Activated CD8-positive, alpha-beta memory T cell treated with anti-CD3 and anti-CD28 coated beads, Interleukin-2, amount 50 U/mL, for 48 hours (primary cell): ENCODE results near the gene WDR44.
"Not testable (repeated sequence)": the region's sequence is repeated elsewhere in the genome, so short reads cannot be mapped to it uniquely, and the experiment has no call there.

ENCODE experiments used
- DNase-seq: peaks from one replicate; pipeline ENCODE4 v3.0.0-alpha.2; 2020

Gene WDR44

DNA sequence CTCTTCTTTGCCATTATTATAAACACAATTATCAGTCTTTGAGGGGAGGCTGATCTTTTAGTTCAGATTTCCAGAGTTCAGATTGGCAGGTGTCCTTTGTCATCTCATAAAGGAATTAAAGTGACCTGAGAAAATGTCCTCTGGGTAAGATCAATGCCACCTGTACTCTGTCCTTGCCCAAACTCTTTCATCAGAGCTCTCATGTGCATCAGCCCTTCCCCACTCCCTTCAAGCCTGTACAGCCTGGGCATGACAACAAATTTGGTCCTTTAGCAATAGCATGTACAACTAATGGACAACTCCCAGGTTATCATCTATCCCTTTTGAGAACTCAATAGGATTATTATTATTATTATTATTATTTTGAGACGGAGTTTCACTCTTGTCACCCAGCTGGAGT is 140.8 kb downstream of the WDR44 start:
- not testable (repeated sequence) for DNase-seq

DNA sequence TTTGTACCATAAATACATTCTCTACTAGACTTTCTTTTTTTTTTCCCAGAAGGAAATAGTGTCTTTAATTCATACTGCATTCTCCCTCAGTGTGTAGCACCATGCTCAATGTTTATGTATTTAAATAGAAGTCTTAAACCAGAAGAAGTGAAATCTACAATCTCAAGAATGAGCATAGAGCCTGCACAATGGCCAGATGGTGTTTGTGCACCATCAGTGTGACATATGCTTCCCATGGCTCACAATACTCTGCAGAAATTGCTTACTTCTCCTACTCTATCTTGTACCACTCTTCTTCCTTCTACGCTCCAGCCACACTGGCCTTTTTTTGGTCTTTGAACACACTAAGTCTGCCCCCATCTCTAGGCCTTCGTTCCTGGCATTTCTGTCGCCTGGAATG is 147.1 kb downstream of the WDR44 start:
- no peak for DNase-seq

DNA sequence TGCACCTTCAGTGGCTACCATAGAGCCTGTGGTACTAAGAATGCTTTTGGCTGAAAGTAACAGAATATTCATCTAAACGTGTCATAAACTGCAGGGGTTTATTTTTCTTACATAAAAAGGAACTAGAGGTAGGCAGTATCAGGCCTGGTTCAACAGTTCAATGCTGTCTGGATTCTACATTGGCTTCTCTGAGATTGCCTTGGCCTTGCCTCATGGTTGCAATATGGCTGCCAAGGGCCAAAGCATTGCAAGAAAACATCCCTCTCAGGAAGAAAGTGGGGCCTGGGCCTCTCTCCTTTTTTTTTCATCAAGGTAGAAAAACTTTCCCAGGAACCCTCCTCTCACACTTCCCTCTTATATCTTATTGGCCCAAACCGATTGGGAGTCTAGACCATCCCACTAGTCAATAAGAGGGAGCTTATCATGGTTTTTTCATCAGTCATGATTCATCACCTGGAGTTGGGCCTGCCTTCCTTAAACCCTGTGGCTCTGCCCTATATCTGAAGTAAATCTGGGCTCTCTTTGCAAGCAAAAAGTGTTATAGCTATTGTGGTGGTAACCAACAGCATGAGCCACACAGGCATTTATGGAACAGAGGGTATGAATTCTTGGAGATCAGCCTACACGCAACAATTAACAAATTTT is 147.9 kb downstream of the WDR44 start:
- no peak for DNase-seq

DNA sequence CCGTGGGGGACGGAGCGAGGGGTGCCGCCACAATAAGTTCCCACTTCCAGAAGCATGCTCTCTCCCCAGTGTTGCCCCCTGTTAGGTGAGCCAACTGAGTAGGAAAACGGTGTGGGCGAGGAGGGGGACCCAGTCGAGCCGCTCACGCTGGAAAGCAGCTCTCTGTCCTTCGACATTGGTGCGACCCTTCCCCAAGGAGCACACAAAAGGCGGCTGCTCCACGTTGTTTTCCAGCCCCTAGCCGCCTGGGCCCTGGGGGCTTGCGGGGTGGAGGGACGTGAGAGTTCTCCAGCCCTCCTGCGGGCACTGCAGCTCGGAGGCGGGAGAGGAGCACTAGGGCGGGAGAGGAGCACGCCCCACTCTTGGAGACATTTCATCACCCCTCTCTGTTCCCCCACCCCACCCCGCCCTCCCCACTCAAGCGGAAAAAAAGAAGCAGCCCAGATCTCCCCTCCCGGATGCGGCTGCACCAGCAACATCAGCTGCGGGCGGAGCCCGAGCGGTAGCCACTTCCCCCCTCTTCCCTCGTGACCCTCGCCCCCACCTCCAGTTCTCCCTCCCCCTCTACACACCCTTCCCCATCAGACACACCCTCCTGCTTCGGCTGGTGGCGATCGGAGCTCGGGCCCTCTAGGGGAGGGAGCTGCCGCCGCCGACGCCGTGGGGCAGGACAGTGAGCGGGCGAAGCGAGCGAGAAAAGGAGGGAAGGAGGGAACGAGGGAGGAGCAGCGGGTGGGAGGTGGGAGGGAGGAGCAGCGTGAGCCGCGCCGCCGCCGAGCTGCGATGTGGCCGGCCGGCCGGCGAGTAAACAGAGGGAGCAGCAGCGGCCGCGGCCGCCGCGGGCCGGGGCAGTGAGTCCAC is 149.4 kb downstream of the WDR44 start, which contains the start of gene DOCK11:
Gene DOCK11 (plus strand): TSS at position 755 of the 861 bp plus-strand sequence. CDS start 157 bp downstream, outside the sequence.
- peak; percentile 80 for DNase-seq

DNA sequence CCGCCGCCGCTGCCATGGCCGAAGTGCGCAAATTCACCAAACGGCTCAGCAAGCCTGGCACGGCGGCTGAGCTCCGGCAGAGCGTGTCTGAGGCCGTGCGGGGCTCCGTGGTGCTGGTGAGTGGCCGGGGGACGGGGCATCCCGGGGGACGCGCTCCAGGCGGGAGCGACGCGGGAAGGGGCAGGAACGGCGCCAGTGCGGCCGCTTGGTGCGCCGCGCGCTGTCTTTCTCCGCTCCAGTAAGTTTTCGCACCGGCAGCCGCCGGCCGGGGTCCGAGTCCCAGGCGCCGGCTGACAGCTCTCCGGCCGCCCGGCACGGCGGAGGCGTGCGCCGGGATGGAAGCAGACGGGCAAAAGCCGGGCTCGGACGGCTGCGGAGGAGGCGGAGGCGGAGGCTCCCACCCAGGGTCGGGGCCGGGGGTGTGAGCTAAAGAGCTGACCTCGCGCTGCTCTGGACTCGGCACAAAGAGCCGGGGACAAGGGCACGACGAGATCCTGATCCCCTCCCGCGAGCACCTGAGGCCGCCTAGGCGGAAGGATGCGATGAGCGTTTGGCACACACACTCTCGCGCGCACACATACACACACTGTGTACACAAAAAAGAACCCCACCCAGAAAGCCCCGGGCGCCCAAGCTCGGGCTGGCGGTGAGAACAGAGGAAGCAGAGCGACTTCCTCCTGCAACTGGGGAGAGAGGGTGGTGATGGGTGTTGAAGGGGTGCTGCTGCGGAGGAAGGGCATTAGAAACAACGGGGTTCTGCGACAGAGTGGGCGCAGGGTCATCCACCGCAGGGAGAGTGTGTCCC is 150.3 kb downstream of the WDR44 start:
- peak; percentile 79 for DNase-seq

DNA sequence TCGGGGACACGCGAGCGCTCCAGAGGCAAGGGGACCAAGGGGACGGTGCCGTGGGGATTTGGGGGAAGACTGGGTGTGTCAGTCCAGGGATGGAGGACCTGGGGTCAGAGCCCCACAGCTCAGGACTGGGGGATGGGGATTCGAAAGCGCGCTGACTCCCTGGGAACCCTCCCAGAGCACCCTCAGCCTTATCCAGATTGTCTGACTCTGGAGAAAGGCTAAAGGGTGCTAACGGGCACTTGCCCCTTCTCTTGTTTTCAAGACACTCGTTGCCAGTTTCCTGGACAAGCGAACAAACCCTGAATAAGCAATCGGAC is 150.8 kb downstream of the WDR44 start:
- DNase-seq = no peak

DNA sequence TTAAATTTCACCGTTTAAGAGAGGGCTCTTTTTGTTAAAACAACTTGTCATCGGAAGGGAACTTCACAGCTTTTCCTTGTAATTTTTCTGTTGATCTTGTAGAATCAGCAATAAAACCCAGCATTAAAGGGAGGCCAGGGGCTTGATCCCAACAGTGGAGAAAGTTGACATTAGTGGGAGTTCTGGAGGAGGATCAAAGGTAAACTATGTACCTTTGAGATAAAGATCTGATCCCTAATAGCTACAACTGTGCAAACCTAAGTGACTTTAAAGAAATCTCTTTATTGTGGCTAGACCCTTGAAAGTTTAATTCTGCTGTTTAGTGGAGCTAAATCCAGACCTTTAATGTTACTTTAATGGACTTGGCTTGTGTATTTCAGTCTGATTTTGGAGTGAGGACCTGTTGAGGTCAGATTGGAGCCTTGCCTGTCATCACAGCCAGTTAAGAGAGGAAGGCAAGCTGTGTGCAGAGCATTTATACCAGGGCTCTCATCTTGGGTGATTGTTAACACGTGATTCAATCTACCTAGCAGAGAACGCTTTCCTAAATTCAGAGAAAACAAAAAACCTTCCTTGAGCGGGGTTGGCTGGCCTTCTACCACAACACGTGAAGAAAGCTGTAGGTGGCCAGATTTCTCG is 151.4 kb downstream of the WDR44 start:
- no peak for DNase-seq

DNA sequence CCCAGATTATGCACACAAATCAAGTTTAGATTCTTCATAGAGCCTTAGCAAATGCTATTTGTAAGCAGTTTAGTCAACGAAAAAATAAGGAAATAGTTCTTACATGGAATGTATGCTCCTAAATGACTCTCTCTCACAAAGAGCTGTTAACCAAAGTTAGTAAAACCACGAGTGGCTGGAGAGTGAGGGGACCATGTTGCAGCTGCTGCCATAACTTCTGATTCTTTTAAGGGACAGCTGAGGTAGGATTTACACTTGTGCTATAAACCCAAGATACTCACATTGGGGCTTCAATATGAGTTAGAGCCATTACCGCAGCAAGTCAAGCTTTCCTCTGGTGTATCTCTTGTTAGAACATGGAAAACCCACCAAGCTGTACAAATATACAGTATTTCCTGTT is 152.4 kb downstream of the WDR44 start:
- DNase-seq = no peak

DNA sequence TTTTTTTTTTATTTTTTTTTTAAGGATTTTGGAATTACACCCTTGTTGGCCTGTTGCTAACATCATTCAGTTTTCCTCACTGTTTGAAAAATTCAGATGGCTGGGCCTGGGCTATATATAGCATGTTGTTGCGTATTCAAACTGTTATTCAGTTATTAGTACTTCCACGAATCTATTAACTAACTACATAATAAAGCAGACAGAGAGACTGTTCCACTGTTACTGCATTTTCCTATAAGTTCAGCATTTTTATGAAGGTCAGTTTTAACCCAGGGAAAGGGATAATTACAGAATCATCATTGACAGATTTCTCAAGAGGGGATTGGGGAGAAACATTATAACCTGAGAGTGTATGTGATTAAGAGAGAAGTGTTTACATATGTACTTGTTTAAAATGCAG is 152.8 kb downstream of the WDR44 start:
- no peak for DNase-seq

DNA sequence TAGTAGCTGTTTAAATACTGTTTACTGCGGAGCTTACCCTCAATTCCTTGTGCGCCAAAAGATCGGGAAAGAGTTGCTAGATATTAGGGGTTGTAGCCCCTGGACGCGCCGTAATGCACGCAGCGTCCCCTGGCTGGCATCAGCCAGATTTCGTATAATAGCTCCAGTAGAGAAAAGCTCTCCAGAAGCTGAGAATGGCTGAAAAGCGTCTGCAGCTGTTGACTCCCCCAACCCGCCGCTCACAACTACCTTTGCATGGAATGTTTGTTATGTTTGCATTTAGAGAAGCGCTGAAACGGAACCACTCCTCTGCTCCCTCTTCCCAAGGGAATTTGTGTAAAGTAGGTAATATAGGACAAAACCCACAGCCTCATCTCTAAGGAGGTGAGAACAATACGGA is 153.4 kb downstream of the WDR44 start:
- no peak for DNase-seq
